HK-2 (cell line): ENCODE data around the gene TOM1L1.
"Not testable (repeated sequence)": the region's sequence is repeated elsewhere in the genome, so short reads cannot be mapped to it uniquely, and the experiment has no call there.

Experiments
- DNase-seq: peaks from one replicate; pipeline ENCODE4 v3.0.0-alpha.2; 2018; ENCODE audit not compliant: unreplicated experiment

TOM1L1 gene

GRCh38 chr17:54900457-54901229 lies at the start of gene TOM1L1:
TSS of gene TOM1L1 (plus strand) at chr17:54900852. CDS start at chr17:54900866, 14 bp downstream.
- peak; percentile 84 for DNase-seq

DNA sequence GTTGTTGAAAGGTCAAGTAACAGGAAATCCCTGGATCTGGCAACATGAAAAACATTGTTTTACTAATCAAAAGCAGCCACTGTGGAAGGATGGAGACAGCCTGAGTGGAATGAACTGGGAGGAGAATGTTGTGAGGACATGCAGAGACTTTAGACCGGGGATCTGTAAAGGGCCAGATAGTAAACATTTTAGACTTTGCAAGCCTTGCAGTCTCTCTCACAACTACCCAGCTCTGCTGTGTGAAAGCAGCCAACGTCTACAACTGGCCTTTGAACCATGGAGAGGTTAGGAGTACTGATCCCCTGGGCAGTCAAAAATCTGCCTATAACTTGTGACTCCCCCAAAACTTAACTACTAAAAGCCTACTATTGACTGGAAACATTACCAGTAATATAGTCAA lies 41.5 kb upstream of the TOM1L1 start:
- no peak for DNase-seq

DNA sequence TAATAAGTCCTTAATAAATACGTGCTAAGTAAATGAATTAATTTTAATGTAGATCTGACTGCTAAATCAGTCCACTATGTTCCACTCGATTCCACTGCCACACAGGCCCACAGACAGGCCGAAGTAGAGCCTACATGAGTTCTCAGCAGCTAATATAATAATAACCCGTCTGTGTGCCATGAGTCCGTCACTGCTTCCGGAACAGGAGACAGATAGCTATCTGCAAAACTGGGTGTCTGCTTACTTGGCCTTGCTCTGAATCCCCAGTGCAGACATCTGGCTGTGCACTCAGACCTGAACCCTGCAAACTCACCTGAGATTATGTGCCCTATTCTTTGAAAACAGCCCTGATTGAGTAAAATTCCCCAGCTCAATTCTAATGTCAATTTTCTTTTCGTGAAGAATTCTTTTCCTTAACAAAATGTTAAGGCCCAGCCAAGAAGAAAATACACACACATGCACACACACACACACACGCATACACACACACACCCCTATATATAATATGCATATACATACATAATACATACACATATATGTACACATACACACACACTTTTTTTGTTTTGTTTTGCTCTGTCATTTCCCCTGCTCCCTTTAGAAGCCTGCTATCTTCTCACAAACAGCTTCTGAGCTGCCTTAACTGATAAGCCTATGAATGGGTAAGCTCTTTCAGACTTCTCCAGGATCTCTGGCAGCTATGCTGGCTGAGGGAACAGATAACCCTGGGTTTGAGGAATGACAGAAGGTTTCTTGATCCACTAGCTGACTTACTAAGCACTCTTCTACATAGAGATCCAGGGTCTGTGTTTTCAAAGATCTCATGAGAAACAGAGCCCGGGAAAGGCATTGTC lies 39.8 kb upstream of the TOM1L1 start:
- DNase-seq = no peak

DNA sequence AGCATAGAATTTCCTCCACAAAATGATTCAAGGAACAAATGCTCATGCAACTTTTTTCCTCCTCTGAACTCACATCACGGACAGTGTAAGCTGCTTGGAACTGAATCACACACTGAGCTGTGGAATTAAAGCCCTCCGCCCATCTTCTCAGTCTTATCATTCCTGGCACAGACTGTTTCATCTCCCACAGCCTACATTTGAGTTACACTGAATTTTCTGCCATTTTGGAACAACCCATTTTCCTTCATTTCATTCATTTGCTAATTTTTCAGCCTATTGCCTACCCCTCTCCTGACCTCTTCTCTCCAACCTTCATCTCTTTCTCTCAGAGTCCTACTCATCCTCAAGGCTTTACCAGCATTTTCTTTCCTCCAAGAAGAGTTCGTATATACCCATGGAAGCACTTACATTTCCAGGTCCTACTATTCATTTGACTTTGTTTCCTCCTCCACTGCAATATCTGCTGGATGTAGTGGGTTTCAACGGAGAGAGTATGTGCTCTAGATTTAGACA lies 39.1 kb upstream of the TOM1L1 start:
- DNase-seq = no peak

GRCh38 chr17:54863176-54863575 lies 37.5 kb upstream of the TOM1L1 start:
- no peak for DNase-seq

DNA sequence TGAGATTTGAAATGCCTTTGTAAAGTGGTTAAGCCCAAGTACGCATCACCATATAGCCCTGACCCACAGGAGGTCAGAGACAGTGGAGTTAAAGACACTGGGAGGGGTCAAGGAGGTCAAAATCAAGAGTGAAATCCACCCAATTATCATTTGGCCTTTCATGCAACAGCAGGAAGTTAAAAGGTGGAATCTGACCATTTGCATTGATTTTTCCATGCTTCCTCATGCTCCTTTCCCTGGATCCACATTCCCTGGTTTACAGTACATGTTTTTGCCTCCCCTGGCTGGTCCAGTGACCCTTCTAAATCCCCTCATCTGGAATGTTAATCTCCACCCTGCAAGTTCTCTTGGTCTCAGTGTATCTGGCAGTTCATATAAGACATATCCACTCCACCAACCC lies 36.6 kb upstream of the TOM1L1 start:
- DNase-seq = no peak

DNA sequence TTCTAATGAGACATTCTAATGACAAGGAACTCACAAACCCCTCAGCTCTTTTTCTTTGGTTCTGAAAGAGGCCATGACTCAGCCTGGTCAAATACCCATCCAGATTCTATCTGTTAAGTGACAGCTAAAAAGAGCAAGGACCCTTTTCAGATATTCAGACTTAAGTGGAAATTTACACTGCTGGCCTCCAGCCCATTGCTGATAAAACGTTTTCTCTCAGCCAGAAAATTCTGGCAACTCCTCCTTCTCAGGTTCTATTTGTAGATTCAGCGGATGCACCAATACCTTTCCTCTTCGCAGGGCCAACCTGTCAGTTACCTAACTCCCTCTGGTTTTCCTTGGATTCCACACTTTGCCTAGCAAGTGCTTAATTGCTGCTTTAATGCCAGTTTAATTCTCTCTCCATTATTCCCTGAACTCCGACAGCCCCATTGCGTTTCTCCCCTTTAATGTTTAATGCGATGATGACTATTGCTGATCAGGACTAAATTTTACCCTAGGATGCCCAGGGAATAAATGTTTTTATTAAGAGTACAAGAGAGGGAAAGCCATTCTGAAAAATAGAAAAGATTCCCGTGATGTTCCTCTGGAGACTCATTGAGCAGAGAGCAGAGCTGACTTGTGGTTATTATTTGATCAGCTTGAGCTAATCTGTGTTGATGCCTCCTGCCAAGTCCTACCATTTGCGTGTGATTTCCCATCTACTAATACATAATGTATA lies 35.9 kb upstream of the TOM1L1 start:
- no peak for DNase-seq

- DNase-seq = no peak
These were observed 33.0 kb upstream of the TOM1L1 start for GRCh38 chr17:54867634-54868033.

DNA sequence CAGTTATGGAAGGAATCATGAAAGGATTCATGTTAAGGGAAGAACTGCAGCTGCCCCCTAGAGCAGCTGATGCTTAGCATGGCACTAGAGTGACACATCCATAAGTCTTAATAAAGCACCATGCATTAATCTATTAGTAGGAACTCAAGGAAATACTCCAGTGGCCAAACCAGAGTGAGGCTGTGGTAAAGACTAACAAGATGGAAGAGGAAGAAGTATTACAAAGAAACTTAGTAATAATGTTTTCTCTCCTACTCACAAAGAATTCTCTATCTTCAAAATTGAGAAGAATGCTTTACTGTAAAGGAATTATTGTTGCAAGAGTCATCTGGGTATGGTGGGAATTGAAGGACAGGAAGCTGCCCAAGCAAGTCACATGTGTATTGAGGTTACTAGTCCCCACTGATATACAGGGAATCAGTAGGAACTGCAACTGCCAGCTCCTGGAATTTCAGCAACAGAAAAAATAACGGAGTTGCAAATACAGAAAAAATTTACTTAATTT lies 29.9 kb upstream of the TOM1L1 start:
- no peak for DNase-seq

GRCh38 chr17:54875906-54876305 lies 24.7 kb upstream of the TOM1L1 start:
- DNase-seq = not testable (repeated sequence)

DNA sequence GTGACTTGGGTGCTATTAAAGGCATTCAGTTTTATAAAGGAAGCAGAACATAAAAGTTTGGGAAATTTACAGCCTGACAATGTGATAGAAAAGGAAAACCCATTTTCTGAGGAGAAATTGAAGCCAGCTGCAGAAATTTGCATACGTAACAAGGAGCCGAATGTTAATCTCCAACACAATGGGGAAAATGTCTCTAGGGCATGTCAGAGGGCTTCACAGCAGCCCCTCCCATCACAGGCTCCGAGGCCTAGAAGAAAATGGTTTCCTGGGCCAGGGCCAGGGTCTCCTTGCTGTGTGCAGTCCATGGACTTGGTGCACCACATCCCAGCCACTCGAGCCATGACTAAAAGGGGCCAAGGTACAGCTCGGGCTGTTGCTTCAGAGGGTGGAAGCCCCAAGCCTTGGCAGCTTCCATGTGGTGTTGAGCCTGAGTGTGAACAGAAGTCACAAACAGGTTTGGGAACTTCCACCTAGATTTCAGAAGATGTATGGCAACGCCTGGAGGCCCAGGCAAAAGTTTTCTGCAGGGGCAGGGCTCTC lies 23.9 kb upstream of the TOM1L1 start:
- no peak for DNase-seq

DNA sequence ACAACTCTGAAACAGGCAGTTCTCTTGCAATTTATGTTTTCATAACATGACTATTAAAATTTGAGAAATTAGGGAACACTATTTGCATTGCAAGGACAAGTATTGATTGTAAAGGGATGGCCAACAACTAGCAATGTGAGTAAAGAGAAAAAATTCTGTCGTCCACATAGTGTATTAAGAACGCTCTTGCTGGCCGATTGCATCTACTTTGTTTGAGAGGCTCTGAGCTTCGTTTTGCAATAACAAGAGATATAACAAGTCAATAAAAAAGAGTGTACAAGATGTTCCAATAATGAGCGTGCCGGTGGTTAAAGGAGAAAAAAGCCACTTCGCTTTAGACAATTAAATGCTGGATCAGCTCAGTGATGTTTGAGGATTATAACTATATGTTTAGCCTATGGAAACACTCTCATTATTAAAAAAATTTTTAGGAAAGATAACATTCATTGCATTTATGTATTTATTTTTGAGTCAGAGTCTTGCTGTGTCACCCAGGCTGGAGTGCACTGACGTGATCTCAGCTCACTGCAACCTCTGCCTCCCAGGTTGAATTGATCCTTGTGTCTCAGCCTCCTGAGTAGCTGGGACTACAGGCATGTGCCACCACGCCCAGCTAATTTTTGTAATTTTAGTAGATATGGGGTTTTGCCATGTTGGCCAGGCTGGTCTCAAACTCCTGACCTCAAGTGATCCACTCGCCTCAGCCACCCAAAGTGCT lies 19.2 kb upstream of the TOM1L1 start:
- no peak for DNase-seq

- no peak for DNase-seq
These were observed 18.3 kb upstream of the TOM1L1 start for GRCh38 chr17:54882371-54882770.

GRCh38 chr17:54882950-54883349 lies 17.7 kb upstream of the TOM1L1 start:
- no peak for DNase-seq

- no peak for DNase-seq
These were observed 16.7 kb upstream of the TOM1L1 start for GRCh38 chr17:54883939-54884338.

GRCh38 chr17:54887787-54888186 lies 12.9 kb upstream of the TOM1L1 start:
- DNase-seq = no peak

DNA sequence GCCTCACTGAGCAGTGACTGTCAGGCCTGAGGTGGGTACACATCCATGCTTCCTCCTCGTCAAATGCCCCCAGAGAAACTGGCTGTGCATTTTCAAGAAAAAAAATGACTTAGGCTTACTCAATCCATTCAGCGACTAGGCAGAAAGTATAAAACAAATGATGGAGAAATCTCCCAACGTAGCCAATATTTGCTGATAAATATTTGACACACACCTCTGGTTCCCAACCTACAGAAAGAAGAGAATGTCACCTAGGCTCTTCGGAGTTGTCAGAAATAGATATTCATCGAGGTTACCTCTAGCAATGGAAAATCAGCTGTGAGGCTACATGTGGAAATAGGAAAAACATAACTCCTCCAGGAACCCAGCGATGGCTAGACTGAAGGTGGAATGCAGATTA lies 12.4 kb upstream of the TOM1L1 start:
- DNase-seq = no peak

DNA sequence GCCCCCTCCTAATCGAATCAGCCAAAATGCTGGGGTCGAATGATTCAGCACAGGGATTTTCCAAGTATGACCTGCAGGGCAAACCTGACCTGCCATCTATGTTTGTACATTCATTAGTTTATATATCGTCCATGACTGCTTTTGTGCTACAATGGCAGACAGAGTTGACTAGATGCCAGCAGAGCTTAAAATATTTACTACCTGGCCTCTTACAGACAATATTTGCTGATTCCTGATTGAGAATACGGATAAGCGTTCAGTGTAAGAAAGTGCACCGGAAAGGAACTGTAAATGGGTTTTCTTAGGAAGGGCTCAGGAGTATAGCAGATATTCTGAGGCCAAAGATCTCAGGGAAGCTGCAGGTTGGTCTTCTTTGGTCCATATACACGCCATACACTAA lies 11.7 kb upstream of the TOM1L1 start:
- no peak for DNase-seq

DNA sequence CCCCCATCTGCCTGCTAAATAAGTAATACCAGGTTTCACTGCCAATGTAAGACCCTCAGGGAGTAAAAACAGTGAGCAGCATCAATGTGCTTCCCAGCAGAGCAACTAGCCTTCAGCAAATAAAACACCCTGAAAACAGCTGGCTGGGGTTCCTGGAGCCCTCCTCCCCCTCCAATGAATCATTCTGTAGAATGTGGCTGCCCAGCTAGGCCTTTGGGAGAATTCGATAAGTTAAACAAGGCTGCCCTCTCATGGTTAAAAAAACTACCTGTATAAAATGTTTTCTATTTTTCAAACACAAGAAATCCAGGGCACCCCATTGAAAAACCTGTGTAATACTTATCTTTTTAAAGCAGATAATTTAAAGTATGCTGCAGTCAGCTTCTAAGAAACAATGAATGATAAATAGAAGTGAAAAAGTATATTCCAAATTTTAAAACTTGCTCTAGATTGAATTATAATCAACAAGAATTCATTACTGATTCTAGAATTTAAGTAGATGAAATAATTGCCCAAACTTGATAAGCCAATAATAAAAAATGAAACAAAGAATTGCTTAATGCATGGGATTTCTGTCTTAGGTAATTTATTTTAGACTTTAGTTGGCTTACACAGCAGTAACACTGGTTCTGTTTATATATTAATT lies 9.4 kb upstream of the TOM1L1 start:
- DNase-seq = peak; percentile 21

- no peak for DNase-seq
These were observed 8.3 kb upstream of the TOM1L1 start for GRCh38 chr17:54892360-54892759.

DNA sequence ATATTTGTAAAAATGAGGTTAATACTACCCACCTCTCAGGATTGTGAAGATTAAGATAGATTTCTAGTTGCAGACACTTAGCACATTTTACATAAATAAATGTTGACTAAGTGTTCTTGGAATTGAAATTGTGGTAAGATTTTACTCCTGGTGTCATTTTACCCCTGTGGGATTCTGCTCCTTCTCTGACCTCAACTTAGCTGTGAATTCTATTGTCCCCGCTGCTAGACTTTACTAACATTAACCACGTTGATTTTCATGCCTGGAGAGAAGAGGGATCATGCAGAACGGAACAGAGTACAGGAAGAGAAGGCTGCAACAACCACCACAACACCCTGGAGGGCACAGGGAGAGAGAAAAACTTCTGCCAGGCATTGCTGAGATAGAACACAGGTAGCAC lies 2.1 kb upstream of the TOM1L1 start:
- no peak for DNase-seq
